ENCODE measurements around the gene CYP2U1.

The CYP2U1 gene

DNA sequence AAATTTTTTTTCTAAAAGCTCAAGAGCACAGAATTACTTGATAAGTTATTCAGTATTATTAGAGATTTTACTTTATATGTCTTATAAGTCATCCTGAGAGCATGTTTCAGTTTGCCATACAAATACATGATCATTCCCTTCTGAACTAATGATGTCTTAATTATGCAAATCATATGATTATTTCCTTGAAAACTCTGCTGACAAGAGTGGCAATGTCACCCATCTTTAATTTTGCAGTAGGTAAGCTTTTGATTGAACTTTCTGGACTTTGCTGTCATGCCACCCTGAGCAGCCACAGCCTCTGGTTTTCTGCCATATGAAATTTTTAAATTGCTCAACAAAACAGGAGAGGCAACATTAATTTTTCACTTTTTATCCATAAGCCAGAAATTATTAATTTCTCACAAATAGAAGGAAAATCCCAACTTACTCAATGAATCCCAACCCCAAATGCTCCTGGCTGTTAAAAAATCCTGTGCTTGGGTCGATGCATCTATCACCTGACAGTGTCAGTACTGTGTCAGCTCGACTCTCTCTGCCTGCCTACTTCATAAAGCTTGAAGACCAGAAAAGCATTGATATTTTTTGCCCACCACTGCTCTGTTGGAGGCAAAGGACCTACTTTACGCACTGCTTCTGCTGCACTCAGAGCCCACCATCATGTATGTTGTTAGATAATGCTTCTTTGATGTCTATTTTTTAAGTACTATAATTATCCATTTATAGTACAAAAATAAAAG lies 46.8 kb downstream of the CYP2U1 start:
- FAIRE-seq (no peak), DNase-seq (ENCODE audit: insufficient read length, low spot score) (no peak)

DNA sequence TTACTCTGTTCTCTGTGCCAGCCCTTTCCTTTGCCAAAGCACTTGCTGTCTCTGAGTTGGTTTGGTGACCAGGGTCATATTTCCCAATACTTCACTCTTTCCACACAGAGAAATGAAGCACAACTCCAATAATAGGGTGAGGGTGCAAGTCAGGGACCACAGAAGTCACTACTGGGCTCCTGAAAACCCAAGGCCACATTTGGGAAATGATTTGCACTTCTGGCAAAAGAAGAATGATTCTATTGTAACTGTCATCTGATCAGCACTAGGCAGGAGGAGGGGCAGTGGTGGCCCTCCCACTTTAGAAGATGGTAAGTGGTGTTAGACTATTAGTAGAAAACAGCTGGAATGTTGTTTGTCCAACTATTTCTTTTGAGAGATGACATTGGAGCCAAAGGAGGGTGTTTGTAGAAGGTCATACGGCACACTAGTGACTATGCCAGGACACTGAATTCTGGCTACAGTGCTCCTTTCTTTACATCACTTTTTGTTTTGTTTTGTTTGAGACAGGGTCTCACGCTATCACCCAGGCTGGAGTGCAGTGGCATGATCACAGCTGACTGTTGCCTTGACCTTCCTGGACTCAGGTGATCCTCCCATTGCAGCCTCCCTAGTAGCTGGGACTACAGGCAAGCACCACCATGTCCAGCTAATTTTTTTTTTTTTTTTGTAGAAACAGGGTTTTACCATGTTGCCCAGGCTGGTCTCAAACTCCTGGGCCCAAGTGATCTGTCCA lies 47.5 kb downstream of the CYP2U1 start:
- FAIRE-seq (no peak), DNase-seq (ENCODE audit: insufficient read length, low spot score) (no peak)

DNA sequence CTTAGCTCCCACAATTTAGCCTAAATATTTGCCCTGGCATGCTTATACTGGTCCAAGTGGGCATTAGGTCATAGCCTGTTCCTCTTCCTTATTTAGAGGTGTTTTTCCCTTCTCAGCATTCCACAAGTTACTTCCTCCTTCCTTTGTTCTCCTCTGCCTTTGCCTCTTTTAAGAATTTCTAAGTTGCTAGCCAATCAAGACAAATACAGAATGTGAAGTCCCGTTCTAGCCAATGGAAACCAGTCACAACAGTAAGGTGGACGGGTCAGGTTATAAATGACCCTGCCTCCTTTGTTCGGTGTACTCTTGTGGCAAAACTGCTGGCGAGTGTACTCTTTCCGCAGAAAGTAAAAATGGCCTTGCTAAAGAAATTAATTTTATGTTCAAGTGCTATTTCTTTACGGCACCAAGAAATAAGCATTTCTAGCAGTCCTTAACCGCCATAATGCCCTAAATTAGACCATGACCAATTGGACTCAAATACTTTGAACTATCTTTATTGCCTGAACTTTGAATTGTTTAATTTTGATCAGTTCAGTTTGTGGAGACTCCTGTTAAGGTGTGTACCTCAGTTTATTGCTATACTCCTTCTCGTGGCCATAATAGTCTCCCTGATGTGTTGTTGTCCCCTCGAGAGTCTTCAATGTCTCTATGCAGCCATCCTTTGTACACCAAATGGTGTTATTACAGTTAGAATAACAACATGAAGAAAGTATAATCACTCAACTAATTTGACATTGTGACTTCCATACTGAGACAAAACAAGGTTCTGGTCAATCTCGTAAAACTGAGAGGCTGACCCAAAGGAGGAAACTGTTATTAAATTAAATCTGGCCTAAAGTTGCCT lies 56.8 kb downstream of the CYP2U1 start:
- no peak for FAIRE-seq
- no peak for DNase-seq (ENCODE audit: insufficient read length, low spot score)

DNA sequence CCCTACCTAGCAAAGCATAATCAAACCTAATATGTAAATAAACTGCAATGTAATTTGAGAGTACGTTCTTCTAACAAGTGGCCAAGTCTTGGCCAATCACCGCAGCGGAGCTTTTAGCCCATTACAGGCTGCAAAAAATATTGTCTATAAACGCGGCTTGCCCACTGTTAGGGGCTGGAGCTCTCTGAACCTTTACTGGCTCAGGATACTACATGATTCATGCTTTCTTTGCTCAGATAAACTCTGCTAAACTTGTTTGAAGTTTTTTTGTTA lies 57.4 kb downstream of the CYP2U1 start:
- FAIRE-seq (no peak), DNase-seq (ENCODE audit: insufficient read length, low spot score) (no peak)

DNA sequence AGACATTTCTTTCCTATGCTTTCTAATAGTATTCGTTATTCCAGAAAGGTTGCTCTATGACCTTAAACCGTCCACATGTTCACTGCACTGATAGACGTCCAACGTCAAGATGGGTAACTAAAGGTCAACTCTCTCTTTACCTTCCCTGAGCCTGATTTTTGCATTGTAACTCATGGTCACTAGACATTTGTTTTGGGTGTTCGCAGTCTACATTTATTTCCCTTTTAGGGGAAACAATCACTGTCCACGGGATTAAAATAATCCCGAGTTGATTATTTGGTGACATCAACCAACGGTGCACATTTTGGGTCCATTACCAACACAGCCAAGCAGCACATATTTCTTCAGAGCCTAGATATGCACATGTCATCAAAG lies 57.8 kb downstream of the CYP2U1 start:
- DNase-seq (ENCODE audit: insufficient read length, low spot score) (no peak), FAIRE-seq (peak; percentile 74)

DNA sequence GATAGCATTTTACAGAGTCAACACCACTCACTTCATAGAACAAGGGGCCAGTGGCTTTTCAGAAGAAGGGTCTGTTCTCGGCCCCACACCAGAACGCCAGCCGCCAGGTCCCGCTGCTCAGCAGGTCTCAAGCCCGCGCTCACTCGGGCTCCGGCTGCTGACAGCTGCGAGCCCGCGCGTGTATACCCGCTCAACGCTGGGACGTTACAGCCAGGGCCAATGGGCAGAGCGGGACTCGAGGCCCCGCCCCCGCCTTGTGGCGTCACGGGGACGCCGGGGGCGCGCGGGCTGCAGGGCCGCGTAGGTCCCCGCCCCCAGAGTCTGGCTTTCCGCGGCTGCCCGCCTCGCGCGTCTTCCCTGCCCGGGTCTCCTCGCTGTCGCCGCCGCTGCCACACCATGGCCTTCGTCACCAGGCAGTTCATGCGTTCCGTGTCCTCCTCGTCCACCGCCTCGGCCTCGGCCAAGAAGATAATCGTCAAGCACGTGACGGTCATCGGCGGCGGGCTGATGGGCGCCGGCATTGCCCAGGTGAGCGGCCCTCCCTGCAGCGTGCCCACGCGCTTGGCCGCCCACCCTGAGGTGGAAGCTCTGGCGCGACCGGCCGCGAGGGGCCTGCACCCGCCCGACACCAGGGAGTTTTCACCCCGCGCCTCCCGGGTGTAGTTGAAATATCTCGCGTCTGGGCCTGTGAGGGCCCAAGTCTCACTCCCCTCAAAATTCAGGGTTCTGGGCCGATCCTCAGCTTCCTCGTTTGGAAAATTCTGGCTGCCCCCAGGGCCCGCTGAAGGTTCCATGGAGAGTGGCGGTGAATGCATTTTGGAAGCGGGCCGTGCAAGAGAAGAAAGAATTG lies 58.4 kb downstream of the CYP2U1 start, which contains the start of gene HADH:
Gene HADH (plus strand): TSS at position 353 of the 850 bp plus-strand sequence. CDS start 44 bp downstream, at position 397.
- FAIRE-seq (peak; percentile 90), DNase-seq (ENCODE audit: insufficient read length, low spot score) (peak; percentile 80)

DNA sequence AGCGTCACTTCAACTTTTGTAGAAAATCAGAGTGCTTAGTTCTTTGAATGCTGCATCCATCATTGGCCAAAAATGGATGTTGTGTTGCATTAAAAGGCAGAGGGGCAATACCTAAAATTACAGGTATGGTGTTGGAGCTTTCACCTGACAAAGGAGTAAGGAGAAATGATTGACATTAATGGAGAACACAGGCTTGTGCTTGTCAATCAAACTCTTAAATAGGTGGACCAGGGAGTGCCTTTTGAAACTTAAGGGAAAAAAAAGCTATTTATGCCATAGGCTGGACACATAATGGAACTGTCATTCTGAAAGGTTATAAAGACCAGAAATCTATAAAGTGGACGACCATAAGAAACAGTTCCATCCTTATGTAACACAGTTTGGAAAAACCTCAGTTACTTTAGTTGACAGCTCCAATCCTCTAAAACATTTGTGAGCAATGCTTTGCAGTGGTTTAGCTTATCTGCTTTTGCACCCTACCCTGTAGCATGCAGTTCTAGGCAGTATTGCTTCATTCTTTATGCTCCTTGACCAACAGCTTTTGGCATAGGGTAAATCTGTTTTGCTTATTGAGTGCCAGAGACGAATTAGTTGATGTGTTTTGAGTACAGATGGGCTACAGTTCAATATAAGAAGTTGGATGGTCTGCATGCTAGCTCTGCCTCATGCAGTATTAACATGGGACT lies 60.7 kb downstream of the CYP2U1 start:
- DNase-seq (ENCODE audit: insufficient read length, low spot score), result no peak
- FAIRE-seq, result no peak

DNA sequence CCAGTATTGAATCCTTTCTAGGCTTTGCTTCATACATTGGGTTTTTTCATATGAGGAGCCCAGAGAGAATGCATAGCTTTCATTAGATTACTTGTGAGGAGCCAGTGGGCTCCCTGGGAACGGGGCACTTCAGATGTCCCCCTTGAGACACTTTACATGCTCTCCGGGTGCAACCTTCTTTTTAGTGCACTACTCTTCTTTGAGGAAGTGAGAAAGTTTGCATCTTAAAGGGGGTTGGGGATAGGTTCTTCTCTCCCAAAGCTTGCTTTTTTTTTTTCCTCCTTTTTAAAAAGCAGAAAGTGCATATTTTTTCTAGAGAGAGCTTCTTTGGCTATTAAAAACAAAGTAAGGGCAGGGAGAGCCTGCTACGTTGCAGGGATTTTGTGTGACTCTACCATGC lies 62.6 kb downstream of the CYP2U1 start:
- DNase-seq (ENCODE audit: insufficient read length, low spot score) (peak; percentile 9), FAIRE-seq (peak; percentile 77)

DNA sequence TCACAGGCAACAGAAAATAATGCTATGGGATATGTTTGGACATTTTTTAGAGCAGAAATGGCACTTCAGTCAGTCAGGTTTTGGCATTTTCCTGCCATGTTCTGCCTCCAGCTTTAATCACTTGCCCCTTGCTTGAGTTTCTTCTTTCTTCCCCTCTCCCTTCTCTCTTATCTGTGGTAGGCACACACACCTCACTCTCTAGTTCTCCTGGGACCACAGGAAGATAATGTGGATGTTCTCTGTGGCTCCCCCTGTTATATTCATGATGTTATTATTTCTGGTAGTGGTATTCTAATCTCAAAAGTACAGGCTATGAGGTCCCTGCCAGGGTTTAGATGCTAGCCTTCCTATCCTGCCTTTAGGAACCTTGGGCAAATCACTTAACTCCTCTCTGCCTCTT lies 63.5 kb downstream of the CYP2U1 start:
- no peak for DNase-seq (ENCODE audit: insufficient read length, low spot score)
- no peak for FAIRE-seq

DNA sequence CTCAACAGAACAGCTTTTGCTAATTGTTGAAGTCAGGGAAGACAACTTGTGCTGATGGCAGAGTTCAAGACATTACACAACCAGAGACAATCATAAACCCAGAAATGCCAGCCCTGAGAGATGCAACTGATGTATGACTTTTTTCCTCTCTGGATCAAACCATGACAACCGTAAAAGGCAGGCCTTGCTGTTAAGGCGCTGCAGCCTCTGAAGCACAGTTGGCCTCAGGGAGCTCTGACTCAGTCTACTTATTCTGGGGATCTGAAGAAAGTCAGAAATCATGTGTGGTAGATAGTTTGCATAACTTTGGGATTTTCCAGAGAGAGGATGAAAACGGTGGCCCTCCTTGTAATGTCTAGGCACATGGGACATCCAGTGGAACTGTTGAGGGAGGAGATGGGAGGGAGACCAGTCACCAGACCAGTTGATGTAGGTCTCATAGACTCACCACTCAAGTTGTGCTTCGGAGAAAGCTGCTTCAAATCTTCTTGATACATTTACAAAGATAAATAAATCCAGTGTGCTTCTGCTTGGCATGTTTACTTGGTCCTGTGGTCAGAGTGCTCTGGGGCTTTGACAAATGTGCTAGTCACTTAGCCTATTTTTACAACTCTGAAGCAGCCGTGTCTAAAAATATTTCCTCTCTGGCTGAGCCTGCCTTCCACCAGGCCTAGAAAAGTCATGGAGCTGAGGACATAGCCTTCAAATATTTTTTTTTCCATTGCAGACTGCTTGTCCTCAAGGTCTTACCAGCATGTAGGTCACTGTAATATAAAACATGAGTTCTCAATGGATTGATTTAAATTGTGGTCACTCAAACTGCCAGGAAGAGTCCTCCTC lies 65.8 kb downstream of the CYP2U1 start:
- DNase-seq (ENCODE audit: insufficient read length, low spot score), result no peak
- no peak for FAIRE-seq

DNA sequence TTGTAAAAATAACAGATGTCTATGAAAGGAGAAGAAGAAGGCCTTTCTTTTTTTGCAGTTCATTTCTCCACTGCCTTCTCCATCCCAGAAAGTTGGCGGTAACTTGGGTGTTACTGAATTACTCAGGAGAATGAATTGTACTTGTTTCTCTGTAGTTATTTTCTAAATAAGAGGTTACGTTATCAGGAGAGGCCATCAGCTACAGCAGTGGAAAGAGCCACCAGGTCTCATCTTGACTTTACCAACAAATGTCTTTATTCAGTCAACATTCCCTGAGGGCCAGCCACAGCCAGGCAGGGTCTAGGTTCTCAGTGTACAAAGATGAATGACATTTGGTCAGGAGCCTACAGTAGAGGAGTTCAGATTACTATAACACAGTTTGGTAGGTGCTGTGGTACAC lies 66.4 kb downstream of the CYP2U1 start:
- FAIRE-seq (no peak), DNase-seq (ENCODE audit: insufficient read length, low spot score) (no peak)

DNA sequence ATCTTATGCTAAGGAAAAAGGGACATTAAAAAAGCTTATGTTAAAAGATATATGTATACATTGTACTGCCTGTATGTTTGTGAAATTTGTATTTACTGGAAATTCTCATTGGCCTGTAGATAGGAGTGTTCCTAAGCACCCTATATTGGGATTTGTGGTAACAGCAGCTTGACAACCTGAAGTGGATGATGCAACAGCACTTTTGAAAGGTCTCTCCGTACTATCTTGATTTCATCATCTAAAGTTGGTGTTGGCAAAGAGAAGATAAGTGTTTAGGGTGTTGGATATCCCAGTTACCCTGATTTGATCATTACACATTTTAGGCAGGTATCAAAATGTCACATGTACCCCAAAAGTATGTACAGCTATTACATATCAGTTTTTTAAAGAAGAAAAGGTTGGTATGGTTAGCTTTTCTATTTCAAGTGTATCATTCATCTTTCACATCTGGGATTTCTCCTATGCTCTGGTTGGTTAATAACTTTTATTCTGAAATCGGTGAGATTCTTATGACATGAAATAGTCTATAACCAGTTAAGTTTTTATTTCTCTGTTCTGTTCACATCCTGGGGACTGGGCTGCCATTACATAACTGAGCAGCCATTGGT lies 68.7 kb downstream of the CYP2U1 start:
- FAIRE-seq, result no peak
- no peak for DNase-seq (ENCODE audit: insufficient read length, low spot score)

DNA sequence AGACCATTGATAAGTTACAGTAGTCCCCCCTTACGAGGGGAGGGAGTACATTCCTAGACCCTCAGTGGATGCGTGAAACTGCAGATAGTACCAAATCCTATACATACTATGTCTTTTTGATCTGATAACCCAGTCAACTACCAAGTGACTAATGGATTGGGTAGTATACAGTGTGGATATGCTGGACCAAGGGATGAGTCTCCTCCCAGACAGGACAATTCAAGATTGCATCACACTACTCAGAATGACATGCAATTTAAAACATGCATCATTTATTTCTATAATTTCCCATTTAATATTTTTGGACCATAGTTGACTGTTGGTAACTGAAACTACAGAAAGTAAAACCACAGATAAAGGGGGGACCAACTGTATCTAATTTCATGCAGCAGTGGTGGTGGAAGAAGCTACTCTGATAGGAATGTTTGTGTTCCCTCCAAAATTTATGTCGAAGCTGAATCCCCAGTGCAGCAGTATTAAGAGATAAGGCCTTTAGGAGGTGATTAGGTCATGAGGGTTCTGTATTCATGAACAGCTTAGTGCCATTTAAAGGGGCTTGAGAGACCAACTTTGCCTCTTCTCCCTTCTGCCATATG lies 70.3 kb downstream of the CYP2U1 start:
- no peak for FAIRE-seq
- no peak for DNase-seq (ENCODE audit: insufficient read length, low spot score)
